A549 treated with AZD9567 at 1 μM for 4 hours (cell line): Measurements from ENCODE around the gene APCDD1. TPM values are rescaled to one million over a fixed set of nuclear protein-coding genes. Genes with fewer than 3 reads are reported as not detected.

Experiments used
- total RNA-seq: library from RNA; stranded (reverse); fragments of 200-300 nt; extraction: Qiagen RNA extraction; gene quantifications from 5 replicates; pipeline ENCODE4 v1.2.3, GENCODE V29; 2022; ENCODE audit not compliant: insufficient read depth

APCDD1 gene
- total RNA-seq, result 0.10 TPM in 1 of 5 replicates, not detected in the others

GRCh38 chr18:10453806-10454680 lies at the start of gene APCDD1:
APCDD1 (plus strand) TSS chr18:10454635; CDS start chr18:10454982, 347 bp downstream.

GRCh38 chr18:10525697-10526560 lies 71.5 kb downstream of the APCDD1 start, which contains the start of gene NAPG:
NAPG (plus strand) TSS chr18:10526027; CDS start chr18:10526103, 76 bp downstream.

Other genes with a start within 250 kb of the APCDD1 start
- 7.6 to 11.5 TPM (median 10.7 TPM) in 5 replicates for gene NAPG, start 71.4 kb downstream of the APCDD1 start, total RNA-seq